NOMO-1 treated with dmso at 0.1 percent for 144 hours (cell line): Measurements from ENCODE around the gene ACOXL.

Source experiments
- DNase-seq: peaks from one replicate; lab custom pipeline; 2025; ENCODE audit not compliant: unreplicated experiment; lab: John Stamatoyannopoulos, UW

Gene ACOXL

GRCh38 chr2:110751642-110752041 lies 19.3 kb downstream of the ACOXL start:
- no peak for DNase-seq

GRCh38 chr2:110752871-110753270 lies 20.5 kb downstream of the ACOXL start:
- no peak for DNase-seq

GRCh38 chr2:110755491-110756078 lies 23.2 kb downstream of the ACOXL start:
- DNase-seq = no peak

- DNase-seq = no peak
Measured at GRCh38 chr2:110759411-110759810, 27.0 kb downstream of the ACOXL start.

GRCh38 chr2:110764931-110765330 lies 32.6 kb downstream of the ACOXL start:
- DNase-seq = no peak

- DNase-seq = no peak
Measured at GRCh38 chr2:110766291-110766690, 33.9 kb downstream of the ACOXL start.

GRCh38 chr2:110768591-110768990 lies 36.2 kb downstream of the ACOXL start:
- no peak for DNase-seq

- DNase-seq = no peak
Measured at GRCh38 chr2:110770404-110770958, 38.1 kb downstream of the ACOXL start.

- DNase-seq = peak; percentile 16
Measured at GRCh38 chr2:110770959-110771431, 38.6 kb downstream of the ACOXL start.

- DNase-seq = no peak
Measured at GRCh38 chr2:110771547-110772382, 39.4 kb downstream of the ACOXL start.

GRCh38 chr2:110772383-110772755 lies 40.0 kb downstream of the ACOXL start:
- no peak for DNase-seq

- no peak for DNase-seq
Measured at GRCh38 chr2:110773401-110773921, 41.1 kb downstream of the ACOXL start.

- DNase-seq = no peak
Measured at GRCh38 chr2:110774701-110775100, 42.3 kb downstream of the ACOXL start.

- DNase-seq = no peak
Measured at GRCh38 chr2:110777531-110778311, 45.3 kb downstream of the ACOXL start.

- DNase-seq = no peak
Measured at GRCh38 chr2:110780461-110780860, 48.1 kb downstream of the ACOXL start.

GRCh38 chr2:110783196-110783873 lies 51.0 kb downstream of the ACOXL start:
- no peak for DNase-seq

- no peak for DNase-seq
Measured at GRCh38 chr2:110784047-110784631, 51.8 kb downstream of the ACOXL start.

- DNase-seq = no peak
Measured at GRCh38 chr2:110785439-110785838, 53.1 kb downstream of the ACOXL start.

- no peak for DNase-seq
Measured at GRCh38 chr2:110788976-110789375, 56.6 kb downstream of the ACOXL start.

- DNase-seq = no peak
Measured at GRCh38 chr2:110789706-110790105, 57.3 kb downstream of the ACOXL start.
